Panc1 (cell line): ENCODE measurements around the gene BEX2.

Experiments
- CTCF ChIP-seq: fragments of 450-650 bp; IDR thresholded peaks from 2 replicates; pipeline ENCODE4 v1.5.1; 2017; ENCODE audit warnings: mild to moderate bottlenecking
- SIN3A ChIP-seq: IDR thresholded peaks from 2 replicates; pipeline ENCODE4 v1.6.1; 2012; ENCODE audit warnings: low read depth, mild to moderate bottlenecking, low read length, moderate library complexity, borderline replicate concordance; ENCODE audit not compliant: insufficient read depth

DNA sequence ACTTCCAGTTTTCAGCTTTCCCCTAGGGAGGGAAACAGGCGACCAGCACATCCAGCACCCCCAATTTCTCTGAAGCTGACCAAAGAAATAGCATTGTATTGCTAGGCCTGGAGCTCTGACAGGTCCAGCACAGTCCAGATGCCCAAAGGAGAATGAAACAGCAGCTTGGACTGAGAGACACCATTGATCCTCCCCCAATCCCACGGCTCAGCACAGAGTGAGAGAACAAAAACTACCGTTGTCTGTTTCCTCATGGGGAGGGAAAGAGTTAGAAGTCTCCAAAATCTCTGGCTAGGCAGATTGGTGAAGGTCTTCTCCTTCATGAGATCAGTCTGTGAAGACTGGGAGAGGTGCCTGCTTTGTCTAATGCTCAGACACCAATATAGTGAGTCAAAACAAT lies 27.9 kb upstream of the BEX2 start:
- no peak for TF ChIP-seq CTCF
- TF ChIP-seq SIN3A = no peak
